ENCODE data around the gene SRP72.

The SRP72 gene

GRCh38 chr4:56466296-56466761, 1.1 kb upstream of the SRP72 start:
- peak; percentile 42 for DNase-seq

- DNase-seq, result no peak
These were observed 520 bp upstream of the SRP72 start for GRCh38 chr4:56466910-56467283.

DNA sequence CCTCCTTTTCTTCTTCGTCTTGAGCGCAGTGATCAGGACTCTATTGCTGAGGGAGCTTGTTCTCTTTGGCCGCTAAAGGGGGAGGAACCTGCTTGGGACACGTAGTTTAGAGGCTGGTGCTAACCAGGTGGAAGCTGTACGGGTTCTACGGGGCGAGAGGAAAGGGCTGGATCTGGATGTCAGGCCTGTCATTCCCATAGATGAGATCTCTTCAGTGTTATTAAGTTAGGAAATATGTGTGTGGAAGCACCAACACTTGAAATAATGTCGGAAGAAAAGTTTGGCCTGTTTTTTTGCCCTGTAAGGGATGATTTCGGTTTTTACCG, 643 bp downstream of the SRP72 start:
- peak; percentile 50 for DNase-seq

DNA sequence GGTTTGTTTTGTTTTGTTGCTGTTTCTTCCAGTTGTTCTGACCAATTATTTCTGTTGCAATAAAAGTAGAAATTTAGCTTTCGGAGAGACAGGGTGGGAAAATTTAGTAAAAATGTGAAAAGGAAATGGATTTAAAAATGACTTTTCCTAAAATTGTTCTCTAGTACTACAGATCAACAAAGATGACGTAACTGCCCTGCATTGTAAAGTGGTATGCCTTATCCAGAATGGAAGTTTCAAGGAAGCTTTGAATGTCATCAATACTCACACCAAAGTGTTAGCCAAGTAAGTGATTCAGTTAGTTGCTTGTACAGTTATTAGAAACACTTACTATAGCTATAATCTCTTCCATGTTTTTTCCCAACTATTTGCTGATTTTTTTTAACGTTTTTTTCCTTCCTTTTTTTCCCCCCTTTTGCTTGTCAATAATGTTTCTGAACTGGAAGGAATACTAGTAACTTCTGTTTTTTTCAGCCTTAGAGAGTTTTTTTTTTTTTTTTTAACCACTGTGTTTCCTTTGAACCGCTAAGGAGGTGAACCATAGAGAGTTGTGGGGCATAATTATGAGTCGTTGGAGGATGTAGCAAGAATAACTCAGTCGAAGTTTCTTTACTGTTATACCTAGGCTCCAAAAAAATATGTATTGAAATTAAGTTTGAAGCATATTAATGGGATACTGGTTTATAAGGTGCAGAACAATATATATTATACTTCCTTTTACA, 2.2 kb downstream of the SRP72 start:
- DNase-seq, result no peak

- DNase-seq, result no peak
These were observed 8.5 kb downstream of the SRP72 start for GRCh38 chr4:56475917-56476316.

DNA sequence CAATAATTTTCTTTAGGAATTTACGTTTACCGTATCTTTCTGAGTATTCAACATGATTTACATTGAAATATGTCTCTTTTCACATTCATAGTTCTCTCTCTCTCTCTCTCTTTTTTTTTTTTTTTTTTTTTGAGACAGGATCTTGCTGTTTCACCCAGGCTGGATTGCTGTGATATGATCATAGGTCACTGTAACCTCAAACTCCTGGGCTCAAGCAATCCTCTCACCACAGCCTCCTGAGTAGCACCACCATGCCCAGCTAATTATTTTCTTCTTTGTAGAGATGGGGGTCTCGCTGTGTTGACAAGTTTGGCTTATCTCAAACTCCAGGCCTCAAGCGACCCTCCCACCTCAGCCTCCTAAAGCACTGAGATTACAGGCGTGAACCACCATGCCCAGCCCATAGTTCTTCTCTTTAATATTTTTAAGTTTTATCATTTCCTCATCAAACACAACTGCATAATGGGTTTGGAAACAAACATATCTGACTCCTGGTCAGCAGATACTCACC, 9.8 kb downstream of the SRP72 start:
- DNase-seq, result no peak

GRCh38 chr4:56480691-56481090, 13.3 kb downstream of the SRP72 start:
- no peak for DNase-seq

- DNase-seq, result no peak
These were observed 28.8 kb downstream of the SRP72 start for GRCh38 chr4:56496241-56496640.

GRCh38 chr4:56505269-56506130, 38.1 kb downstream of the SRP72 start, which contains the start of gene ARL9:
Gene ARL9 (plus strand): TSS chr4:56505791. CDS start chr4:56505863, 72 bp downstream.
- peak; percentile 65 for DNase-seq

DNA sequence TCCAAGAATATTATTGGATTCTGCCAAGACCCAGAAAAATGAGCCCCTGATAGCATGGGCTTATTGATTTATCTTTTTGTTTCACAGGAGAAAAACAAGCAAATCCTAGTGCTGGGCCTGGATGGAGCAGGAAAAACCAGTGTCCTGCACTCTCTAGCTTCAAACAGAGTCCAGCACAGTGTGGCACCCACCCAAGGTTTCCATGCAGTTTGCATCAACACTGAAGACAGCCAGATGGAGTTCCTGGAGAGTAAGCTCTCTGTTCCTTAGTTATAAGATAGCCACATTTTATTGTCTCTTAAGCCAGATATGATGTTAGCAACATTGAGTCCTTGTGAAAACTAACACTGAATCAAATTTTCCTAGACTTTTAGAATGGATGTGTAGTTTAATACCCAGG, 43.7 kb downstream of the SRP72 start:
- DNase-seq, result no peak

DNA sequence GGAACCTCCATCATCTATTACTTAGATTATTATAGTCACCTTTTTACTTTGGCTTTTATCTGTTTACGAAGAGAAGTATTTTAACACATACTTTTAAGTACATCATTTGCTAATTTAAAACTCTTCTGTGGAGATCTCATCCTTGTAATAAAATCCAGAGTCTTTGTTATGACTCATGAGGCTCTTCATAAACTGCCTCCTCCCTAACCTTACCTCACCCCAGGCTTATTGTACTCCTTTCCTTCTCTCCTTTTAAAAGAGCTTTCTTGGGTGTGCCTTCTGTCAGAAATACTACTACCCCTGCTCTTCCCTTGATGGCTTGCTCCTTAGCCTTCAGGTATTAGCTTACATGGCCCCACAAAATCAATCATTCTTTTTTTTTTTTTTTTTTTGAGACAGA, 44.7 kb downstream of the SRP72 start:
- DNase-seq, result no peak

DNA sequence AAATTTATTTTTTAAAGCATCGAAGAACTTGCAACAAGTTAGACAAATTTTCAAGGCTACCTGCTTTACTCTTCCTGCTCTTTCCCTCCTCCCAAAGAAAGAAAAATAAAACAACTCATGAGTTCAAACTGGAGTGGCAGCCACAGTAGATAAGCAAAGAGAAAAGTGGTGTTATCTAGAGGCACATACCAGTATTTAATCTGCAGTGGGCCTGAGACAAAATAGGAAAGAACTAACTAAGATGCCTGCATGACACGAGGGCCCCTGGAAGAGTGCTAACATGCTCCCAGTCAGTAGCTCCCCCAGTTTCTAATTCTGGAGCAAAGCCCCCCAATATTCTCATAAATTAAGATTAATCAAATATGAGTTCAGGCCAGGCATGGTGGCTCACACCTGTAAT, 46.1 kb downstream of the SRP72 start:
- DNase-seq, result no peak

GRCh38 chr4:56530269-56531148, 63.1 kb downstream of the SRP72 start:
- DNase-seq, result peak; percentile 89

GRCh38 chr4:56531149-56531770, 63.8 kb downstream of the SRP72 start:
- DNase-seq, result no peak

DNA sequence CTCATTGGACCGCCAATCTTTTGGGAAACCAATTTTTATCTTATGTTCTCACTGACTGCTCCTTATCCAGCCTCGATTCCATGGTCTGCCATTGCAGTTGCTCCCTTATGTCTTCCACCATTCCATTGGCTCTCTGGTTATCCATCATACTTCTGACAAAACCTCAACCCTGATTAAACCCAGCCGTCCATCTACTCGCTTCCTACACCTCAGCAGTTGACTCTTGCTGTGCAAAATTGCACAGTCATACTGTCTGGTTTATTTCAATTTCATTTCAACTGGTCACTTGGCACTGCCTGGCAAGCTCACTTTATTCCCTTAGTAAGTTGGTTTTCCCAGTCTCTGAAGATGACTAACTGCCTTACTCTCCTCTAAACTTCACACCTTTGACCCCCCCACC, 64.4 kb downstream of the SRP72 start:
- DNase-seq, result no peak

GRCh38 chr4:56532239-56532638, 64.8 kb downstream of the SRP72 start:
- DNase-seq, result no peak

DNA sequence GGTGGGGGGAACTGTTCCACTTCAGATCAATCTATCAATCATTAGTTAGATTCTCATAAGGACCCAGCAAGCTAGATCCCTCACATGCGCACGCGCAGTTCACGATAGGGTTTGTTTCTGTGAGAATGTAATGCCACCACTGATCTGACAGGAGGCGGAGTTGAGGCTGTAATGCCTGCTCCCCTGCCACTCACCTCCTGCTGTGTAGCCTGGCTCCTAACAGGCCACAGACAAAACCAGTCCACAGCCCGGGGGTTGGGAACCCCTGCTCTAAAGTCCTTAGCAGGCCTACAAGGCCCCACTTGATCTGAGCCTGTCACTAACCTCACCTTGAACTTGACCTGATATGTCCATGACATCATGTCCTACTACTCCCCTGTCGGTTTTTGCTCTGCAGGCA, 68.5 kb downstream of the SRP72 start:
- DNase-seq, result no peak

GRCh38 chr4:56537147-56537546, 69.7 kb downstream of the SRP72 start:
- no peak for DNase-seq

GRCh38 chr4:56540826-56541225, 73.4 kb downstream of the SRP72 start:
- no peak for DNase-seq

- DNase-seq, result peak; percentile 94
These were observed 77.2 kb downstream of the SRP72 start for GRCh38 chr4:56544573-56545131.

GRCh38 chr4:56550642-56551041, 83.2 kb downstream of the SRP72 start:
- DNase-seq, result no peak

DNA sequence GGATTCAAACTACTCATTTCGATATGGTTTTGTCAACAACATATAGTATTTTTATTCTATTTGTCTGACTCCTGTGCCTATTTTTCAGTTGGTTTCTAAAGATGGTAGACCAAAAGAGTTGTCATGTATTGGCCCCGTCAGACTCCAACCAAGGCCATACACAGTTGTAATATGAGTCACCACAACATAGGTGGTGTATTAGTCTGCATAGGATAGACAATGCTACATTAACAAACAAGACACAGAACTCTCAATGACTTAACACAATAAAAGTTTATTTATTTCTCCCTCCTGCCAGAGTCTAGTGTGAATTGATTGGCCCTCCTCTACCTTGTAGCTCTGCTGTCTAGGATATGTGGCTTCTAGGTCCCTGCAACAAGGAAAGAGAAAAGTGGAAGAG, 84.1 kb downstream of the SRP72 start:
- DNase-seq, result no peak

All from stimulated activated CD8-positive, alpha-beta memory T cell treated with anti-CD3 and anti-CD28 coated beads, Interleukin-4, amount 100 ng/mL, for 48 hours (primary cell).